GM18520 (cell line): ENCODE measurements around the gene STAG3.
"Not testable (repeated sequence)": the region's sequence is repeated elsewhere in the genome, so short reads cannot be mapped to it uniquely, and the experiment has no call there.

Experiments
- ATAC-seq: cut with Tn5 transposase; IDR thresholded peaks from one replicate; pipeline ENCODE4 v1.9.1; 2021; ENCODE audit not compliant: unreplicated experiment

The STAG3 gene

GRCh38 chr7:100210805-100211204 lies 33.1 kb downstream of the STAG3 start:
- ATAC-seq, result no peak

DNA sequence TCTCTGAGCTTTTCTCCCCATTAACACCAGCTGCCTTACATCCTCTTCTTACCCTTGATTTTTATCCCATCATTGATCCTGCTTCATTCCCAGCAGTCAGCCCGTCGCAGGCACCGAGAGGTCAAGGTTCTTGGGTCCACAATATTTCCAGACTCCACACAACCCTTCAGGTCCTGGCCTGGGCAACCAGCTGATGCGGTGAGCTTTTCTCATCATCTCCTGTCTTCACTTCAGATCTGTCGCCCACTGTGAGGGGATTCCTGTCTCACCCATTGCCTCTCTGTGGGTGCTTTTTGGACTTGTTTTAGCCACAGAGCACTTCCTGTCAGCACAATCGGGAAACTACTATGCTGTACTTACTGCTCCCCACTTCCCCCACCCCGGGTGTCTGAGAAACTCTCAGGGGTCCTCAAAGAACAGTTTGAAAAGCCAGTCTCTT lies 33.6 kb downstream of the STAG3 start:
- ATAC-seq, result no peak

GRCh38 chr7:100212631-100213286 lies 35.0 kb downstream of the STAG3 start:
- ATAC-seq, result no peak

GRCh38 chr7:100213672-100214071 lies 36.0 kb downstream of the STAG3 start:
- no peak for ATAC-seq

- not testable (repeated sequence) for ATAC-seq
Measured at GRCh38 chr7:100214356-100214755, 36.6 kb downstream of the STAG3 start.

DNA sequence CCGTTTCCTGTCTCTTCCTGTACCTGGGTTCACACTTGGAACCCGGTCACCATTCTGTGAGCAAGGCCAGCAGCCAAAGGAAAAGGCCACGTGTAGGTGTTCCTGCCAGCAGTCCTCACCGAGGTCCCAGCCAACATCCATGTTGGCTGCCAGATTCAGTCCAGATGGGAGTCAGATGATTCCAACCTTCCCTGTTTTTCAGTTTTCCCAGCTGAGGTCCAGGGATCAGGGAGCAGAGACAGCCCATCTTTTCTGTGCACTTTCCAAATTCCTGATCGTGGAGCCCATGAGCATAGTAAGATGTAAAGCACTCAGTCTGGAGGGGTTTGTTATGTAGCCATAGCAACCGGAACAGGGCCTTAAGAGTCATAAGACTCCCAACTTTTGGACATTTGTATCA lies 38.2 kb downstream of the STAG3 start:
- ATAC-seq, result no peak

- ATAC-seq, result peak; percentile 15
Measured at GRCh38 chr7:100217934-100218333, 40.2 kb downstream of the STAG3 start.

DNA sequence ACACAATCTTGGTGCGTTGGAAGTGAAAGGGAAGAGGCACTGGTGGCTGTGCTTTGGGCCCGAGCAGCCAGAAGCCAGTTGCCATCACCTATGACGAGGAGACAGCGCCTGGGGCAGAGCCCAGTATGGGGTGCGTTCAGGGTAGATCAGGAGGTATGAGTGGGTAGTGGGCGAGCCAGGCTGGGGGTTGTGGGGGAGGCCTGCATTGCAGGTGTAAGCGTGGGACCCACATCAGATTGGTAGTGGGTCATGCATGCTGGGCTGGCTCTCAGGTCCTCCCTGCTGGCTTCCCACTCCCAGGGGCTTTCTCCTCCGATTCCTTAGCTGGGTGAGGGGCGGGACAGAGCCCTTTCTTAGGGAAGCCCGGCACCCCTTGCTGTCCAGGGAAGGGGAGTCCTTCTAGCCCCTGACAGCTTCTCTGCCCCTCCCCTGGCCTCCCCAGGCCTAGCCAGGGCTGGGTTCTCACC lies 41.6 kb downstream of the STAG3 start:
- no peak for ATAC-seq

- not testable (repeated sequence) for ATAC-seq
Measured at GRCh38 chr7:100219801-100220585, 42.3 kb downstream of the STAG3 start, which contains the start of gene PVRIG. Gene PVRIG, plus strand, starts transcription at chr7:100219949. Its CDS starts 22 bp downstream, at chr7:100219971.

- ATAC-seq, result no peak
Measured at GRCh38 chr7:100220586-100221230, 43.0 kb downstream of the STAG3 start.

GRCh38 chr7:100221231-100221718 lies 43.6 kb downstream of the STAG3 start:
- peak; percentile 30 for ATAC-seq

GRCh38 chr7:100221767-100222444 lies 44.2 kb downstream of the STAG3 start:
- no peak for ATAC-seq

DNA sequence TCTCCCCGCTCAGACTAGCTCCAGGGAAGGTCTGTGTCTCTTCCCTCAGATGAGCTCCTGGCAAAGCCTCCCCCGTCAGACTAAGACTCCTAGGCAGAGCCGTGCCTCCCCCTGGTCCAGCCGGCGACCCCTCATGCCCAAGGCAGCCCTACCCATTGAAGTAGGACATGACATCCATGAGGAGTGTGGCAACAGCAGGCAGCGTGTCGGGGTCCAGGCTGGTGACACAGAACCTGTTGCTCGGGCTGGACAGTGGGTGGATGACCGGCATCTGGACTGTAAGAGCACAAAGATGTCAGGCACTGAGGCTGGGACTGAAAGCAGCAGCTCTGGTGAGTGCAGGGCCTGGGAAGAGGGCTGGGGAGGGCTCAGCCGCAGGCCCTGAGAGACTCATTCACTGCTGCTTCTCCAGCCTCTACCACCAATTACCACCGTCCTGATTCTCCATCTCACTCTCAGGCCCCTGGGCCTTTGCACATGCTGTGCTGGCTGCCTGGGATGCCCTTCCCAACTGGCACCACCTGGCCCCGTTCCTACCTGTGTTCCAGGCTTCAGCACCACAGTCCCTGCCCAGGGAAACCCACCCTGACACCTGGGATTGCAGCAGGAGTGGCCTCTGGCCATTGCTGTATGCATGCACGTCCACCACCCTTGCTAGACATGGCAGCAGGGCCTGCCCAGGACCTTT lies 44.9 kb downstream of the STAG3 start:
- no peak for ATAC-seq

DNA sequence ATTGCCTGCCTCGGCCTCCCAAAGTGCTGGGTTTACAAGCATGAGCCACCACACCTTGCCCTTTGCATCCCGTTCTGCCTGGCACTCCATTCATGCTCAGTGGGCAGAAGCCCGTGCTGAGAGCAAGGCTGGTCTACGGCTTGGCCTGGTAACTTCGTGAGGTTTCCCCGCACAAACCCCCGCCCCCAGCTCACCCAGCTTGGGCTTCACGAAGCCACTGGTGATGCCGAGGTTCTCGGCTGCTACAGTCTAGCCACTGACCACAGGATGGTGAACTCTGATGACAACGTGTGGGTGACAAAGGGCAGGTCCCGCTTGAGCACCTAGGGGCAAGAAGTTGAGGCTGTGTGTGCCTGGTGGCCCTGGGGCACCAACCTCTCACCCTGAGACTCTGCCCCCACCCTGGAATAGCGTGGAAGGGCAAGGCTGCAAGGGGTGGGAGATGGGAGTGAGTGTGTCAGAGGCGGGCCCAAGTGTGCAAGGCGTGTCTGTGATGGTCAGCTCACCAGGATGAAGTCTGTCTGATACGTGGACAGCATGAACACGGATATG lies 45.7 kb downstream of the STAG3 start:
- ATAC-seq, result not testable (repeated sequence)

- ATAC-seq, result not testable (repeated sequence)
Measured at GRCh38 chr7:100224891-100225290, 47.2 kb downstream of the STAG3 start.

GRCh38 chr7:100234660-100235317 lies 57.1 kb downstream of the STAG3 start:
- ATAC-seq, result not testable (repeated sequence)

DNA sequence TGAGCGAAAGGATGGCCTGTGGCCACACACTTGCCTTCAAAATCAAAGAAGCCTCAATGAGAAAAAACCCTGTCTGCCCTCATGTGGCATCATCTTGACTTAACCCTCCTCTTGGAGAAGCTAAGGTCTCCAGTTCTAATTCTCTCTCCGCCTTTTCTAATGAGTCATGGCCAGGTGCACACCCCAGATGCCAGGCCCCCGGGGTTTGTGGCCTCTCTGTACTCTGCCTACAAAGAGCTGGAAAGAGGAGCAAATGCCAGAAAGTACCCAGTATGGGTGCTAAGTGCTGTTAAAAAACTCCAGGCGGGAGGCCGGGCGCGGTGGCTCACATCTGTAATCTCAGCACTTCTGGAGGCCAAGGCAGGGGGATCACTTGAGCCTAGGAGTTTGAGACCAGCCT lies 62.3 kb downstream of the STAG3 start:
- ATAC-seq, result not testable (repeated sequence)

- not testable (repeated sequence) for ATAC-seq
Measured at GRCh38 chr7:100243385-100243784, 65.7 kb downstream of the STAG3 start.

- not testable (repeated sequence) for ATAC-seq
Measured at GRCh38 chr7:100244988-100245605, 67.4 kb downstream of the STAG3 start.
